Right forelimb (tissue), 1 donor: ENCODE results near the gene LIG3.
"Not testable (repeated sequence)": the region's sequence is repeated elsewhere in the genome, so short reads cannot be mapped to it uniquely, and the experiment has no call there.

ENCODE experiments used
- DNase-seq: peaks from one replicate; pipeline ENCODE4 v3.0.0-alpha.2; 2018

The LIG3 gene

GRCh38 chr17:35045458-35045979 lies 65.2 kb downstream of the LIG3 start:
- not testable (repeated sequence) for DNase-seq

- no peak for DNase-seq
Measured at GRCh38 chr17:35046245-35046644, 65.9 kb downstream of the LIG3 start.

GRCh38 chr17:35046740-35047283 lies 66.5 kb downstream of the LIG3 start:
- DNase-seq = no peak

GRCh38 chr17:35048685-35049379 lies 68.5 kb downstream of the LIG3 start:
- DNase-seq = no peak

- no peak for DNase-seq
Measured at GRCh38 chr17:35050170-35050569, 69.9 kb downstream of the LIG3 start.

- DNase-seq = no peak
Measured at GRCh38 chr17:35051183-35051578, 70.9 kb downstream of the LIG3 start.

- no peak for DNase-seq
Measured at GRCh38 chr17:35051579-35052240, 71.4 kb downstream of the LIG3 start.

GRCh38 chr17:35052241-35052610 lies 71.9 kb downstream of the LIG3 start:
- no peak for DNase-seq

GRCh38 chr17:35052780-35053179 lies 72.5 kb downstream of the LIG3 start:
- DNase-seq = no peak

GRCh38 chr17:35053204-35053603 lies 72.9 kb downstream of the LIG3 start:
- DNase-seq = no peak

GRCh38 chr17:35056013-35056412 lies 75.7 kb downstream of the LIG3 start:
- no peak for DNase-seq

GRCh38 chr17:35057332-35057915 lies 77.1 kb downstream of the LIG3 start:
- DNase-seq = no peak
